Iris pigment epithelial cell (primary cell): ENCODE results near the gene DNAH17.
"Not testable (repeated sequence)": the region's sequence is repeated elsewhere in the genome, so short reads cannot be mapped to it uniquely, and the experiment has no call there.

Experiments used
- DNase-seq: peaks from one replicate; pipeline ENCODE4 v3.0.0-alpha.2; 2011; ENCODE audit warnings: low read depth

The DNAH17 gene

DNA sequence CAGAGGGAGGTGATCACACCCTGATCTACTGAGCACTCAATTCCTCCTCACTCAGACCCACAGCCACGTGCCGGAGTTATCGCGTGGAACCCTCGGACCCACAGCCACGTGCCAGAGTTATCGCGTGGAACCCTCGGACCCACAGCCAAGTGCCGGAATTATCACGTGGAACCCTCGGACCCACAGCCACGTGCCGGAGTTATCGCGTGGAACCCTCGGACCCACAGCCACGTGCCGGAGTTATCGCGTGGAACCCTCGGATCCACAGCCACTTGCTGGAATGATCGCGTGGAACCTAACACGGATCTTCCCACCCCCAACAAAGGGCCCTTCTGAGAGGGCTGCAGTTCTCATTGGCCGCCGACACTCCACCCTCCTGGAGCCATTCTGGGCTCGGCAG lies 101.0 kb downstream of the DNAH17 start:
- DNase-seq = no peak

DNA sequence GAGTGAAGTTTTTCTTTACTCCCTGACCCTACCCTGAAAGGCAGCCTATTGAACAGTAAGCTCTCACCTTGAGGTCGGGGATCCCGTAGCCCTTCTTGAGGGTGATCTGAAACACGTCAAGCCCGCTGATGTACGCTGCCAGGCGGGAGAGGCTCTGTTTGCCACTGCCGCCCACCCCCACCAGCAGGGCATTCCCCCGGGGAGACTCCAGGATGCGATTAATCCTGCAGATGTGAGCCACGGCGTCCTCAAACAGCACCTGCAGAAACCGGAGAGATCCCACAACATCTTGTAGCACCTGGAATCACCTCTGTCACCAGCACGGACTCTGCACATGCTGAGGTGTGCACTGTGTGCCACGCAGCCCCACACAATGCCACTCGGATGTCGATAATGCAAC lies 102.0 kb downstream of the DNAH17 start:
- DNase-seq = no peak

DNA sequence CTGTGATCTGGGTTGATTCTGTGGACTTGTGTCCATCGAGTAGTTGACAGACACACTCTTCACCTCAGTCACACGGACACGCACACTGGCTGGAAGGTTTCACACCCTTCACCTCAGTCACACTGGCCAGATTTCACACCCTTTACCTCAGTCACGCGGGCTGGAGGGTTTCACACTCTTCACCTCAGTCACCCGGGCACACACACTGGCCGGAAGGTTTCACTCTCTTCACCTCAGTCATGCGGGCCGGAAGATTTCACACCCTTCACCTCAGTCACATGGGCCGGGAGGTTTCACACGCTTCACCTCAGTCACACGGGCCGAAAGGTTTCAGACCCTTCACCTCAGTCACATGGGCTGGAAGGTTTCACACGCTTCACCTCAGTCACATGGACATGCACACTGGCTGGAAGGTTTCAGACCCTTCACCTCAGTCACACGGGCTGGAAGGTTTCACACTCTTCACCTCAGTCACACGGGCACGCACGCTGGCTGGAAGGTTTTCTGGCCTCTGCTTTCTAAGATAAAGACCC lies 102.5 kb downstream of the DNAH17 start:
- DNase-seq = no peak

DNA sequence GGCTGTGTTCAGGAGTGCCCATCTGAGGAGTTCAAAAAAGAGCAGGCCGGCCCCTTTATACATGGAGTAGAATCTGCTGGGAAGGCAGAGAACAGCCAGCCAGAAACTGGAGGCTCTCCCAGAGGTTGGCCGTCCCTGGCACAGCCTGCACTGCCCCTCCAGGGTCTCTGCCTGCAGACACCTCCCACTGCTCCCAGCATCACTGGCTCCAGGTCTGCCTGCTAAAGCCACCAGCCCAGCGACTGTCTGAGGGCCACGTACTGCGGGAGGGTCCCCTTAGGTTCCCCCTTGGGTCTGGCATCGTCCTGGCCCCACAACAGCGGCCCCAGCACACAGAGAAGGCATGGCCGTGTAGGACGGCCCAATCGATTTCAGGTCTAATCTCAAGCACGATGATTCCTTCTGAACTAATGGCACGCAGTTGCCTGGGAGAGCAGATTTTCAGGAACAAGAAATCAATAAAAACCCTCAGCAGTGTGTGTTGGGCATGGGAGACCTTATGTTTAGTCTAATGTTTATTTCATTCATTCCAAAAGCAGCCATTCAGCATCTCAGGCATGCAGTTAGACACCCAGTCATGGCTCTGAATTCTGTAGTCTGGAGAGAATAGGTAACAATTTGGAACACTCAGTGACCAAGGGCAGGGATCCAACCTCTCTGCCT lies 103.1 kb downstream of the DNAH17 start:
- peak; percentile 9 for DNase-seq

DNA sequence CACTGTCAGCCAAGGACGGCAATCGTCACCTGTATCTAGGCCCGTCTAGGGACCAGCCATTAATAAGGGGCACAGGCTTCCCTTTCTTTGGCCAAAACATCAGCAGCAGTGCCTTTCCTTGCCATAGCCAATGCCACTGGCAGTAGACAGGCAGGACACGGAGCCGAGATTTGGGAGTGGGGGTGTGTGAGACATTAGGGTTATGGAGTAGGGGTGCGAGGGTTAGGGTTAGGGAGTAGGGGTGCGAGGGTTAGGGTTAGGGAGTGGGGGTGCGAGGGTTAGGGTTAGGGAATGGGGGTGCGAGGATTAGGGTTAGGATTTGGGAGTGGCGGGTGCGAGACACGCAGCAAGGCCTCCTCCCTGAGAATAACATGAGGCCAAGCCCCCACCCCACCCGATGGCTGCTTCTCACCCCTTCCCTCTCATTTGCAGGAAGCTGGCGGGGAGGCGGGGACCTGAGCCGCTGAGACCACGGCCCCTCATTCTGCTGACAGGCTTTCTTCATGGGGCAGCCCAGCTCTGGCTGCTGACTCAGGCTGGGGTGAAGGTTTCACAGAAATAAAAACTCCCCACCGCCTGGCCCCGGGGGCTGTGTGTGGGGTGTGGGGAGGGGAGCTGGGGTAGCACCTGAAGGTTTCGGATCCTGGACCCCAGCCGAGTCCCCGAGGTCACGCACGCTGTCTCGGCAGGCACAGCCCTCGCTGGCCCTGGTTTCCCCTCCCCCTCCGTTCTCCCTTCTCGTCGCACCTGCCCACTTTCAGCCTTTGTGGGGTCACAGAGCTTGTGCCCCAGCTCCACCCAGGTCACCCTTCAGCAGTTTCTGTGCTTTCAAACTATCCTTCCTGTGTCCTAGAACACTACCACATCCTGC lies 104.9 kb downstream of the DNAH17 start:
- no peak for DNase-seq

DNA sequence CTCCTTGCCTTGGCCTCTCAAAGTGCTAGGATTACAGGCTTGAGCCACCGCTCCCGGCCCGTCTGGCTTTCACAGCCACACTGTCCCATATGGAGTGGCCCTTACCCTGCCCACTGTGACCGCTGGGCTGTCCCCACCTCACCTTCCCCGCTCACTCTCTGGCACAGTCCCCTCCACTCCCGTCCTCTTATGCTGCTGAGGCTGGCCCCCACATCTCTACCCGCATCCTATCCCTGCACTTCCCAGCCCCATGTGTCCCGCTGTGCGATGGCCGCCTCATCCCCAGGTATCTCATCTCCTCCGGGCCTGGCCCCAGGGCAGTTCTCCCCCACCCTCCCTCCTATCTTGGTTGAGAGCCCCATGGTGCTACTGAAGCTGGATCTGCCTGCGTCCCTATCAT lies 105.6 kb downstream of the DNAH17 start:
- DNase-seq = no peak

DNA sequence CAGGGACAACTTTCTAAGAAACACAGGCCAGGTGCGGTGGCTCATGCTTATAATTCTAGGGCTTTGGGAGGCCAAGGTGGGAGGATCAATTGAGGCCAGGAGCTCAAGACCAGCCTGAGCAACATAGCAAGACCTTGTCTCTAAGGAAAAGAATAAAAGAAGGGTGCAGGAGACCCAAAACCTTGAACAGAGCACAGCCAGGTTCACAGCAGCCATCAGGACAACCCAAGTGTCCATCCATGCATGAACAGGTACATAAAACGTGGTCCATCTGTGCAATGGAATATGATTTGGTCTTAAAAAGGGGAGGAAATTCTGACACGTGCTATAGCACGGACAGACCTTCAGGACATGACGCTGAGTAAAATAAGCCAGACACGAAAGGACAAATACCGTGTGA lies 107.8 kb downstream of the DNAH17 start:
- DNase-seq = no peak

DNA sequence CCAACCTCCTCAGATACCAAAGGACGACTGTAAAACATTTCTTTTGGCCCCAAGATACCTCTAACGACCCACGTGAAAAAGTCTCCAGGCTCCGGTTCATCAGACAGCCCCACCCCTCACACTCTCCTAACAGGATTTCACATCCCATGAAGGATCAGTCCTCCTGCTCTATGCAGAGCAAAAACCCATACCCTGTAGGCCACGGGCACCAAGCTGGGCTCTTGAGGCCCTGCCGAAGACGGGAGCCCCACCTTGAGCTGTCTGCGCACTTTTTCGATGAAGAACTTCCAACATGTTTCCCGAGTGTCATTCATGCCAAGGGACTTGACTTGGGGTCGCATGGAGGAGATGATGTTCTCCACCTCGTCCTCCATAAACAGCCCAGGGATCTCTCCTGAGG lies 108.8 kb downstream of the DNAH17 start:
- no peak for DNase-seq

DNA sequence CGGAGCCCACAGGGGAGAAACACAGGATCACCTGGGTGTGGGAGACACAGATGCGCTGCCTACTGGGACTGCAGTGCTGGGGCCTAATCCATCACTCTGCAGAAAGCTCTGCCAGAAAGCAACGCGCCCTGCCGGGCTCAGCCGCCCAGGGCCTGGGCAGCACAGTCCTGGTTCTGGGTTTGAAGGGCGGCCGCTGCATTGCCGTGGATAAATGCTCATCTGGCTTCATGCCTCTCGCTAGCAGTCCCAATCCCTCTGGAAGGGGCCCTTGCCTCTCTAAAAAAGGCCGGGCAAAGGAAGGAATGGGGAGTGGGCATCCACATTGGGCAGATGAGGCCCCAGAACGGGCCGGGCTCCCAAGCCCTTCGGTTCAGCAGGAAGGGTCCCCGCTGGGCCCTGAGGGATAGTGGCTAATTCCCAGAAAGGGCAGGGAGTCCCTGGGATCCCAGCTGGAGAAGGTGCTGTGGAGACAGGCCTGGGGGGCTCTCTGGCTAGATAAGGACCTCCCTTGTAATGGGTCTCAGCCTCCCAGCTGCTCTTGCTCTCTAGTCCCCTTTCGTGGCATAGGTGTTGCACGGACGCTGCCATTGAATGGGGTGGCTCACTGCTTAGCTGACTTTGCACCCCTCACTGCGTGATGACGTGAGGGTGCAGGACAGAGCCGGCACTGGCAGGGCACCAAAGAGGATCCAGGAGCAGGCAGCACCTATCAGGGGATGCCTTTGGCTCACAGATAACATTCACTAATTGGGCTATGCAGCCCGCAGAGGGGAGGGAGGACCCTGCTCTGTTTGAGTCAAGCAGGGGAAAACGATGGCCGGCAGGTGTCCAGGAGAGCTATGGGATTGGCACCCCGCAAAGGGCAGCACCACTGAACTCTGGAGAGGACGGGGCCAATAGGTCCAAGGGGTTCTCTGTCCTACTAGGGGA lies 110.1 kb downstream of the DNAH17 start:
- no peak for DNase-seq

DNA sequence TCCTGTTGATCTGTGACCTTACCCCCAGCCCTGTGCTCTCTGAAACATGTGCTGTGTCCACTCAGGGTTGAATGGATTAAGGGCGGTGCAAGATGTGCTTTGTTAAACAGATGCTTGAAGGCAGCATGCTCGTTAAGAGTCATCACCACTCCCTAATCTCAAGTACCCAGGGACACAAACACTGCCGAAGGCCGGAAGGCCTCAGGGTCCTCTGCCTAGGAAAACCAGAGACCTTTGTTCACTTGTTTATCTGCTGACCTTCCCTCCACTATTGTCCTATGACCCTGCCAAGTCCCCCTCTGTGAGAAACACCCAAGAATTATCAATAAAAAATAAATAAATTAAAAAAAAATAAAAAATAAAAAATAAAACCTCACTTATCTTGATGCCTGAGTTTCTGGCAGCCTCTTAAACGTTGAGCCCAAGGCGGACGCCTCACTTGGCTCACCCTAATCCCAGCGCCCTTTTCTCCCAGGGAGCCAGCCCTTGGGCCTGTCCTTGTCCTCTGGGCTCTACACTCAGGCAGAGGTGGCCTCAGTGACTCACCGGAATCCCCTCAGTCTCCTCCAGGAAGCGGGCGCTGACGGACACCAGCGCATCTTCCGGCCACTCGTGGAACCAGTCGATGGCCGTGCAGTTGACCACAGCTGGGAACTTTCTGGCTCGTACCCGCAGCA lies 110.9 kb downstream of the DNAH17 start:
- not testable (repeated sequence) for DNase-seq

DNA sequence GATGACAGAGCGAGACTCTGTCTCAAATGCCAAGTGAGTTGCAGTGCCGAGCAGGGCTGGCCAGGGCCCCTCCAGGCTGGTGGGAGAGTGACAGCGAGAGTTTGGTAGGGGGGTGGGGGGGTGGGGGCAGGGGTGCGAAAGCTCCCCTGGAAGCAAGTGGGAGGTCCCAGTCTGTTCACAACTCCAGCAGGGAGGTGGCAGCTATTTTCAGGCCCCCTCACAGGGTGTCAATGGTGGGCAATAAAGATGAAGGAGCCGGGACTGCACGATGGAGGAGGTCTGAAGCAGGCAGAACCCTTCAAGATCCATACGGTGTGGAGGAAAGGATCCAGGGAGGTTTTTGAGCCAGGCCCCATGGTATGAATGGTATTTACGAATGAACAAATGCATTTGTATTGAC lies 115.0 kb downstream of the DNAH17 start:
- no peak for DNase-seq

DNA sequence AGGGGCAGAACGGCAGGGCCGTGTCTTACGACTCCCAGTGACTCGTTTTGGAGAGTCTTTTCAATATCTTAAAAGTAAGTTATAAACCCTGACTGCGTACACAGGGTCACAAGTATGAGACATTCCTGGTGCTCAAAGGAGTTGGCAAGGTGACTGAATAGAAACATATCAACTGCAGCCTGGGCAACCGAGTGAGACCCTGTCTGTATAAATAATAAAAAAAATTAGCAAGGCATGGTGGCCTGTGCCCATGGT lies 115.5 kb downstream of the DNAH17 start:
- DNase-seq = no peak

DNA sequence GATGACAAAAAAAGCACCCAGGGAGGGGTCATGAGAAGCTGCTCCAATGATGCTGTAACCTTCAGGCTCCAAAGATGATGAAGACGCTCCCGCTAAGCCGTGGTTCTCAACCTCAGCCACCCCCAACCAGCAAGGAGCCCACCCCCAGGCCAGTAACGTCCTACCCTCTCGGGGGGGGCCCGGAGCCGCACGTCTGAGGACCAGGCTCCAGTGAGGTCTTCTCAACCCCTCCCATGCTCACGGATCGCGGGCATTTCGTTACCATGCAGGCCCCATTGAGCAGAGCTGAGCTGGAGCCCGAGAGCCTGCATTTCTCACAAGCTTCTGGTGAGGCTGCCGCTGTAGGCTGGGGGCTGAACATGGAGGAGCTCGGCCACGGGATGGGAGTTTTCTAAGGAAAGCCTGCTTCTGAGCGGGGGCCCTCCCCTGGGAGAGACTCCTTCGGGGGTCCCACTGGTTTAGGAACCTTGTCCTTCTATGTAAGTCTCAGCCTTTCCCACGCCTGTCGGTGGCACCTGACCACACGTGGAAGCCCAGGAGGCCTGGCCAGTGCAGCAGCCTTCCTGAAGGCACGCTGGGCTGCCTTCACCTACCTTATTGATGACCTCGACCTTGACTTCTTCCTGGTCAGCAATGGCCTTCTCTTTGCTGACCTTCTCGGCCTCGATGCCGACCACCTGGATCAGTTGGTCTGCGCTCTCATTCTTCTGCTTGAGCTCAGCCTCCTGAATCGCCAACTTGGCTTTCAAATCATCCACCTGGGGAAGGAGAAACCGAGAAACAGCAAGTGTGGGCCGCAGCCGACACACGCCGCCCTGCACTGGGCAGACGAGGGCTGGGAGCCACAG lies 116.0 kb downstream of the DNAH17 start:
- DNase-seq = no peak

DNA sequence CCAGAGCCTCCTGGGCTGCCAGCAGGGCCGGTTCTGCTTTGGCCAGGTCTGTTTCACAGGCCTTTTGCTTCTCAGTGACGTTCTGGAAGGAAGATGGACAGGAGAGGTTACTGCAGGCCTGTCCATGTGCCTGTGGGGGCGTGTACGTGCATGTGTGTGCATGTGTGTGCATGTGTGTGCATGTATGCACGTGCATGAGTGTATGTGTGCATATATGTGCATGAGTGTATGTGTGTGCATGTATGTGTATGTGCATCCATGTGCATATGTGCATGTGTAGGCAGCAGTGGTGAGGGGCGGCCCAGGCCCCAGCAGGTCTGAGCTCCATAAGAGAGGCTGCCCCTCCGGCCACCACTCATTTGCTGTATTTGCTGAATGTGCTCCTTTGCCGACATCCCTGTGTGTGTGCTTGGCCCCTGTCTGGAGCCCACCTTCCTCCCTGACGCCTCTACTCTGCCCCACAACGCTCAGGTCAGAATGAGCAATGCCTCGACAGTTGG lies 117.0 kb downstream of the DNAH17 start:
- DNase-seq = no peak

DNA sequence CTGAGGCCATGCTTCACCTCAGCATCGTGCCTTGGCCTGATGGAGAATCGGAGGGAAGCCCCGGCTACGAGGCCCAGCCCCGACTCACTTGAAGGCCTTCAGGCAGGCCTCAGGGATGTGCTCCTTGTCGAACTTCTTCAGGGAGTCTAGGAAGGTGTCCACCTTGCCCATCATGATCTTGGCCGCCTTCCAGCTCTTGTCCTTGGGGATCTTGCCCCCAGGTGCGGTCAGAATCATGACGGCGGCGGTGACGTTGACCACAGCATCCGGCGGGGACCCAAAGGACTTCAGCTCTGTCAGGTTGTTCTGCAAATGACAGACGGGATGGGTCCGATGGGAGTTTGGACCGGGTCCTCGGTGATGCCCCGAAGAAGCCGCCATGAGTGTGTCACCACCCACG lies 117.5 kb downstream of the DNAH17 start:
- DNase-seq = no peak

DNA sequence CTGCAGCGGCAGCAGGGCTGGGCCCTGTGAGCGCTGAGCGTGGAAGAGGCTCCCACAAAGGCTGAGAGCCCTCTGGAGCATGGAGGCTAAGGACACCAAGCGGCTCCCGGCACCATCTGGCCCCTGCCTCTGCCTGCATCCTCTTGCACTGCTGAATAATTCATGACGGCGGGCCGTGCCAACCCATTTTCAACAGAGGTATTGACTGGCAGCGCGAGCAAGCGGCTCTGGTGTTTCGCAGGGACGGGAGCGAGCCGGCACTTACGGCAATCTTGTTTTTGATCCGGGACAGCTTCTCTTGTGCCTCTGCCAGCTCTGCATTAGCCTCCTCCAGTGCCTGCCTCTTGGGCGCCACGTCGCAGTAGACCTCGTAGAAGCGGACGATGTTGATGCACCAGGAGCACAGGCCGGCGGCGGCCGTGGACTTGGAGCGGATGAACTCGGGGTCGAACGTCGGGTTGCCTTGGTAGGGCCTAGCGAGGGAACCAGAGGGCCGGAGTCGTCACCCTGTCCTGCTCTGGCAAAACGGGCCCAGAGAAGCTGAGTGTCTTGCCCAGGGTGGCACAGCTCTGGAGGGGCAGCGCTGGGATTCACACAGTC lies 118.4 kb downstream of the DNAH17 start:
- no peak for DNase-seq

DNA sequence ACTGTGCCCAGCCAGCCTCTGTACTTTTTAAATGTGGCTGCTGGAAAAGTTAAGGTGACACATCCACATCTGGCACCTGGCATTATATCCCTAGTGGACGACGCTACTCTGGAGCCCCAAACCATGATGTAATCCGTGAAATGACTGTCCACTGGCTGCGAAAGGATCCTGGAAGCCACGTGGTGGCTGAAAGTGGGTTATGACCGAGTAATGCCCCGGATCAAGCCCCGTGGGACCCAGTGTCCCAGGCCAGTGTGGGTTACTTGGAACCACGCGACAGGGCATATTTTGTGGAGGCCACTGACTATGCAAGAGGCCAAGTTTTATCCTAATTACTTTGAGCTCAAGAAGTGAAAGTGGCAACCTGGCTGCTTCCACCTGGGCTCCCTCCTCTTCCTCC lies 119.1 kb downstream of the DNAH17 start:
- no peak for DNase-seq

DNA sequence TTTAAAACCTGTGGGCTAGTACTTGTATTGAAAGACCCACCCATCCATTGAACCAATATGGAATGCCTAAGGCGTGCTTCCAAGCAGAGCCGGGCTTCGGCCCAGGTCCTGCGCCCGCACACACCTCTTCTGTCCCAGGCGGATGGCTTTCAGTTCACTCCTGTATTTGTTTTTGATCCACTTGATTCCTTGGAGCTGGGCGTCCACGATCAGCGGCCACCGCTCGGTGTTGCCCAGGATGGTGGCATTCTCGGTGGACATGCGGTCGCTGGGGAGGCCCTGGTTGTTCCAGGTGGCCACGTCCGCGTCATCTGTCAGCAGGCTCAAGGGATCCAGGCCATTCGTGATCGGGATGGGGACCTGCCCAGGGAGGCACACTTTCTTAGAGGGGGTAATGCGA lies 122.8 kb downstream of the DNAH17 start:
- no peak for DNase-seq

DNA sequence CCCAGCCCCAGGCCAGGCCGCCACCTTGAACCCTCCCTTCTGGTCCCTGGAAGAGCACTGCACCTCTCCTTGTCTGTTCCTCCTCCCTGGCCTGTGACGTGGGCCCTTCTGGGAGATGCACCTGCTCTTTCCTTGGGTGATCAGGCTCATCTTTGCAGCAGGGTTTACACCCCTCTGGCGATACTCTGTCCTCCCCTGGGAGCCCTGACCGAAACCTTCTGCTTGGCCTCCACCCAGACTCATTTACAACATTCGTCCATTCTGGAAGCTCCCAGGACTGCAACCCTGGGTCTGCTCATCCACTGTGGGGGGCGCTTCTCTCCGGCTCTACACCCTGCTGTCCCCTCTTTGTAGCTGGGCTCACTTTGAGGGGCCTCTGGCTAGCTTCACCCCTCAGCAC lies 125.4 kb downstream of the DNAH17 start:
- DNase-seq = no peak

DNA sequence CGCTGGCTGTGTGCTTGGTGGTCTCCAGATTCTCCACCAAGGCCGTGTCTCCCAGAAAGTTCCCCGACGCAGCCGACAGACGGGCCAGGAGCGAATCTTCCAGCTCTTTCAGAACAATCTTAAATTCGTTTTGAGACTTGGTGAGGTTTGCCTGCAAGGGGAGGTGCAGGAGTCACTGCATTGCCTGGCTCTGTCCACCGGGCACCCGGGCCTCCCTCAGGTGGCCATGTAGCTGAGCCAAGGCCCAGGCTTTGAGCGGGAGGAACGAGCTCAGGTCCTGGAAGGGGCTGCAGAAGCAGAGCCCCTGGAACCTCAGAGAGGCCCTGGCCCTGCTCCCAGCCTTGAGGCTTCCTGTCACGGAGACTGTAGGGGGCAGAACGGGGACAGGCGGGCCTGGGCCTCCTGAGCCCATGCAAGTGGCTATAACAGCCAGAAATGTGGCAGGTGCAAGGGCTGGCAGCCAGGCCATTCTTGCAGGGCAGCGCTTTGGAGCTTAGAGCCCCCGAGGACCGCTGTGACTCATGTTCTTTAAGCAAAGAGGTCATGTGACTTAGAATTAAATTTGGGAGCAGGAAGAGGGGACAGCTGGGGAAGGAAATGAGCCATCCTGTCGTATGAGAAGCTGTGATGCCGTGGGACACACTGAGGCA lies 126.4 kb downstream of the DNAH17 start:
- no peak for DNase-seq
